Measurements from ENCODE around the gene KDM4B. TPM values are rescaled to one million over a fixed set of nuclear protein-coding genes. Genes with fewer than 3 reads are reported as not detected.

KDM4B gene
- total RNA-seq, 1 donor from 2014 or later: 34.1 TPM

GRCh38 chr19:5148794-5149190, 179.9 kb downstream of the KDM4B start:
- Histone ChIP-seq H3K27ac (replicated peaks) (no peak overlapping the region), H3K4me3 (no peak overlapping the region), H3K4me1 (no peaks in the 10 kb centered on the region), H3K36me3 (peaks cover 83% of the 10 kb centered on the region), H3K9me3 (replicated peaks) (no peaks in the 10 kb centered on the region), H3K27me3 (ENCODE audit: low read depth) (no peaks in the 10 kb centered on the region)
- intact Hi-C loops (cut with micrococcal nuclease): no loop called here
- peak; percentile 13 for DNase-seq
- no peak for TF ChIP-seq CTCF (IDR thresholded peaks at IDR 0.05; ENCODE audit: borderline replicate concordance)

DNA sequence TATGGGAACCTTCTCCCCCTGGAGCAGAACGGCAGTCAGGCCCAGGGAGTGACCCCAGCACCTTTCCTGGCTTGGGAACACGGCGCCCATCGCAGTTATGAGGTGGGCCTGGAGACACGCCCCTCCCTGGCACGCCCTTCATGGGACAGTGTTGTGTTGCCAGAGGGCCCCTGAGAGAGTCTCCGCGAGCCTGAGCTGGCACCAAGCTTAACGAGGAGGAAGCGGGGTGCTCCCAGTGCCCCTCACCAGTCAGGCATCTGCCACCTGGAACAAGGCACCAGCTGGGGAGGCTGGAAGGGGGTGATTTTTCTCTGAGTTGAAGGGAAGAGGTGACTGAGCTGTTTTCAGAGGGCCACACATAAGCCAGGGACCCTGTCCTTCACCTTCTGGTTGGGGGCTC, 180.6 kb downstream of the KDM4B start:
- TF ChIP-seq CTCF (IDR thresholded peaks at IDR 0.05; ENCODE audit: borderline replicate concordance): no peak

DNA sequence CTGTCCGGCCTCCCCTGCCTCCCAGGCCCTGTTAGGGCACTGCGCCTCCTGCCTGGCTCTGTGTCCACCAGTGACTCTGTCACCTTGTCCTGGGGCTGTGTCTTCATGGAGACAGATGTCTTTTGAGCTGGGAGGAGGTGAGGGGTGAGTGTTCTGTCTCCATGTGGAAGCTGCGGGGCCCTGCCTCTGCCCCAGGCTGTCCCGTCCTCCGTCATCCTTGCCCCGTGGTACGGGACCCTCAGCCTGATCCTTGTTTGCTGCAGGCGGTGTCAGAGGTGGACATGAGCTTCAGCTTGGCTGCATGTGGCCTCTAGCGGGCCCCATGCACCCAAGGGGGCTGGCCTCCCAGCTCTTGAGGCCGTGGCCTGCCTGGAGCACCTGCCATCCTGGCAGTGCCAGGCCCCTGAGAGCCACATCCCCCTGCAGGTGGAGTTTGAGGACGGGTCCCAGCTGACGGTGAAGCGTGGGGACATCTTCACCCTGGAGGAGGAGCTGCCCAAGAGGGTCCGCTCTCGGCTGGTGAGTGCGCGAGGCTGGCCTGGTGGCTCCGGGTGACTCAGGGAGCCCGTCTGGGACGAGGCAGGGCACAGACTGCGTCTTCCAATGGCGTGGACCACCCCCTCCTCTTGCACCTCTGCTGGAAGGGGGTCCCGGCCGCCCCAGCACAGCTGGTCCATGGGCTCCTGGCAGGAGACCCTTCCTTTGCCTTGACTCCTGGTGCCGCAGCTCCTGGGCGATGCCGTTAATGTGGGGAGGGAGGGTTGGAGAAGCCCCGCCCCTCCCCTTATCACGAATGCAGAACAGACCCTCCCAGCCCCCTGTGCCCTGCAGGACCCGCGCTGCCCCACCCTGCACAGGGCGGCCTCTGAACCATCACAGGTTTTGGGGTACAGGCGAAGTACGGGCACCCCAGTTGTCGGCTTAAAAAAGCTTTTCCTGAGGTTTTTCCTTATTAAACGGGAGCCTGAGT, 181.3 kb downstream of the KDM4B start:
- intact Hi-C loops (cut with micrococcal nuclease): no loop called here
- H3K9me3 ChIP-seq (replicated peaks): no peaks in the 10 kb centered on the region
- peaks cover 69% of the 10 kb centered on the region for H3K36me3 ChIP-seq
- DNase-seq: no peak
- no peak overlapping the region for H3K27ac ChIP-seq (replicated peaks)
- no peaks in the 10 kb centered on the region for H3K27me3 ChIP-seq (ENCODE audit: low read depth)
- H3K4me1 ChIP-seq: no peaks in the 10 kb centered on the region
- no peak for TF ChIP-seq CTCF (IDR thresholded peaks at IDR 0.05; ENCODE audit: borderline replicate concordance)
- H3K4me3 ChIP-seq: no peak overlapping the region

More for the DNA sequence above, 180.6 kb downstream of the KDM4B start:
- Histone ChIP-seq H3K36me3 (peaks cover 76% of the 10 kb centered on the region), H3K4me3 (no peak overlapping the region), H3K4me1 (no peaks in the 10 kb centered on the region), H3K27ac (replicated peaks) (no peak overlapping the region), H3K27me3 (ENCODE audit: low read depth) (no peaks in the 10 kb centered on the region), H3K9me3 (replicated peaks) (no peaks in the 10 kb centered on the region)
- intact Hi-C loops (cut with micrococcal nuclease): no loop called here
- DNase-seq: no peak

DNA sequence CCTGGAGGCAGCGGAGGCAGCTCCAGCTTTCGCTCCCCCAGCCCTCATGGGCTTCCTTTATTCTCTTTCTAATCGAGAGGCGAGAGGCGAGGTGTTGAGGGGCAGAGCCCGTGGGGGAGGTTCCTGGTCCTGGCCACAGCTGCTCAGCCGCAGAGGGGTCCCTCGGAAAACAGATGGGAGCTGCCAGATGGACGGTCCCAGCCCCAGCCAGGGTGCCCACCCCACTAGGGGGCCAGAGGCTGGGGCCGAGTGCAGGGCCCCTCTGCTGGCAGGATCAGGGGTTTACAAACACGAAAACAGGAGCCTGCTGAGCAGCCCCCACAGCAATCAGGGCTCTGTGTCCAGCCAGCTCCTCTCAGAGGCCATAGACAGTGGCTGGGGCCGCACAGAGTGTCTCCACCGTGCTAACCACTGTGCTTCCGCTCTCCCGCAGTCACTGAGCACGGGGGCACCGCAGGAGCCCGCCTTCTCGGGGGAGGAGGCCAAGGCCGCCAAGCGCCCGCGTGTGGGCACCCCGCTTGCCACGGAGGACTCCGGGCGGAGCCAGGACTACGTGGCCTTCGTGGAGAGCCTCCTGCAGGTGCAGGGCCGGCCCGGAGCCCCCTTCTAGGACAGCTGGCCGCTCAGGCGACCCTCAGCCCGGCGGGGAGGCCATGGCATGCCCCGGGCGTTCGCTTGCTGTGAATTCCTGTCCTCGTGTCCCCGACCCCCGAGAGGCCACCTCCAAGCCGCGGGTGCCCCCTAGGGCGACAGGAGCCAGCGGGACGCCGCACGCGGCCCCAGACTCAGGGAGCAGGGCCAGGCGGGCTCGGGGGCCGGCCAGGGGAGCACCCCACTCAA, 182.2 kb downstream of the KDM4B start:
- H3K9me3 ChIP-seq (replicated peaks): no peaks in the 10 kb centered on the region
- H3K4me3 ChIP-seq: no peak overlapping the region
- DNase-seq: peak; percentile 13
- no peak overlapping the region for H3K27ac ChIP-seq (replicated peaks)
- peaks cover 60% of the 10 kb centered on the region for H3K36me3 ChIP-seq
- intact Hi-C loops (cut with micrococcal nuclease): no loop called here
- no peak for TF ChIP-seq CTCF (IDR thresholded peaks at IDR 0.05; ENCODE audit: borderline replicate concordance)
- no peaks in the 10 kb centered on the region for H3K4me1 ChIP-seq
- H3K27me3 ChIP-seq (ENCODE audit: low read depth): no peaks in the 10 kb centered on the region

DNA sequence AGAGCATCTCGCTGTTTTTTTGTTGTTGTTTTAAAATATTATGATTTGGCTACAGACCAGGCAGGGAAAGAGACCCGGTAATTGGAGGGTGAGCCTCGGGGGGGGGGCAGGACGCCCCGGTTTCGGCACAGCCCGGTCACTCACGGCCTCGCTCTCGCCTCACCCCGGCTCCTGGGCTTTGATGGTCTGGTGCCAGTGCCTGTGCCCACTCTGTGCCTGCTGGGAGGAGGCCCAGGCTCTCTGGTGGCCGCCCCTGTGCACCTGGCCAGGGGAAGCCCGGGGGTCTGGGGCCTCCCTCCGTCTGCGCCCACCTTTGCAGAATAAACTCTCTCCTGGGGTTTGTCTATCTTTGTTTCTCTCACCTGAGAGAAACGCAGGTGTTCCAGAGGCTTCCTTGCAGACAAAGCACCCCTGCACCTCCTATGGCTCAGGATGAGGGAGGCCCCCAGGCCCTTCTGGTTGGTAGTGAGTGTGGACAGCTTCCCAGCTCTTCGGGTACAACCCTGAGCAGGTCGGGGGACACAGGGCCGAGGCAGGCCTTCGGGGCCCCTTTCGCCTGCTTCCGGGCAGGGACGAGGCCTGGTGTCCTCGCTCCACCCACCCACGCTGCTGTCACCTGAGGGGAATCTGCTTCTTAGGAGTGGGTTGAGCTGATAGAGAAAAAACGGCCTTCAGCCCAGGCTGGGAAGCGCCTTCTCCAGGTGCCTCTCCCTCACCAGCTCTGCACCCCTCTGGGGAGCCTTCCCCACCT, 183.3 kb downstream of the KDM4B start:
- DNase-seq: no peak
- TF ChIP-seq CTCF (IDR thresholded peaks at IDR 0.05; ENCODE audit: borderline replicate concordance): no peak
- peaks cover 52% of the 10 kb centered on the region for H3K36me3 ChIP-seq
- no peak overlapping the region for H3K4me3 ChIP-seq
- intact Hi-C loops (cut with micrococcal nuclease): no loop called here
- no peaks in the 10 kb centered on the region for H3K27me3 ChIP-seq (ENCODE audit: low read depth)
- H3K9me3 ChIP-seq (replicated peaks): no peaks in the 10 kb centered on the region
- H3K27ac ChIP-seq (replicated peaks): no peak overlapping the region
- H3K4me1 ChIP-seq: no peaks in the 10 kb centered on the region

Data from left ventricle myocardium inferior (tissue), 1 donor.